Fibroblast of lung (primary cell): ENCODE results near the gene WDR41. TPM values are rescaled to one million over a fixed set of nuclear protein-coding genes. Genes with fewer than 3 reads are reported as not detected.
"Not testable (repeated sequence)": the region's sequence is repeated elsewhere in the genome, so short reads cannot be mapped to it uniquely, and the experiment has no call there.

Source experiments
- DNase-seq, 2 donors: peaks; one replicate each; pipeline versions ENCODE4 v3.0.0 to v3.0.0-alpha.2; 2010; ENCODE audit warnings: low read depth in 2 of 2
- H2AFZ ChIP-seq: 2 replicates; pipeline ENCODE4 v1.5.1; 2012; ENCODE audit warnings: low read length, control low read depth, inconsistent platforms
- H3K27ac ChIP-seq: 2 replicates; pipeline ENCODE4 v1.5.1; 2011; ENCODE audit warnings: low read length, control low read depth; ENCODE audit not compliant: insufficient read depth
- H3K27me3 ChIP-seq: 2 replicates; pipeline ENCODE4 v1.5.1; 2011; ENCODE audit warnings: mild to moderate bottlenecking, low read length; ENCODE audit not compliant: control insufficient read depth, insufficient read depth
- H3K36me3 ChIP-seq: 2 replicates; pipeline ENCODE4 v1.5.1; 2011; ENCODE audit warnings: low read length; ENCODE audit not compliant: control insufficient read depth, insufficient read depth
- H3K4me1 ChIP-seq: 2 replicates; pipeline ENCODE4 v1.5.1; 2011; ENCODE audit warnings: low read length; ENCODE audit not compliant: control insufficient read depth, insufficient read depth; ENCODE audit errors: extremely low read depth
- H3K4me2 ChIP-seq: 2 replicates; pipeline ENCODE4 v1.5.1; 2011; ENCODE audit warnings: low read length, control low read depth; ENCODE audit not compliant: insufficient read depth; ENCODE audit errors: extremely low read depth
- H3K4me3 ChIP-seq, 4 experiments: fragments of 200-600 bp in 1 of 4; sonication (generic) in 1 of 4; replicated peaks in 1 of 4; 2 replicates each; pipeline ENCODE4 v1.5.1; 2011 to 2016; ENCODE audit warnings: low read length in 4 of 4, low read depth in 3 of 4, mild to moderate bottlenecking in 3 of 4, control low read depth in 2 of 4, inconsistent platforms in 1 of 4, mixed read lengths in 1 of 4; ENCODE audit not compliant: insufficient read depth in 1 of 4; ENCODE audit errors: control extremely low read depth in 1 of 4
- H3K79me2 ChIP-seq: 2 replicates; pipeline ENCODE4 v1.5.1; 2012; ENCODE audit warnings: mild to moderate bottlenecking, low read length, inconsistent platforms; ENCODE audit not compliant: control insufficient read depth, insufficient read depth
- H3K9ac ChIP-seq: 2 replicates; pipeline ENCODE4 v1.5.1; 2011; ENCODE audit warnings: mild to moderate bottlenecking, low read length, control low read depth; ENCODE audit not compliant: insufficient read depth
- H3K9me3 ChIP-seq: 2 replicates; pipeline ENCODE4 v1.5.1; 2012; ENCODE audit warnings: low read depth, low read length; ENCODE audit not compliant: control insufficient read depth, insufficient read depth
- H4K20me1 ChIP-seq: 2 replicates; pipeline ENCODE4 v1.5.1; 2011; ENCODE audit warnings: low read length; ENCODE audit not compliant: control insufficient read depth, insufficient read depth; ENCODE audit errors: extremely low read depth
- EZH2 ChIP-seq: IDR thresholded peaks from 2 replicates; pipeline ENCODE4 v1.5.1; 2012; ENCODE audit warnings: low read length, control low read depth, mild to moderate bottlenecking; ENCODE audit errors: missing control alignments
- polyA plus RNA-seq, 2 donors: library from polyadenylated mRNA; depleted of rRNA in 1 of 2; stranded (reverse) in 1 of 2; unstranded in 1 of 2; fragments of >200 nt; gene quantifications; 2 replicates each; pipeline ENCODE4 v1.2.1, GENCODE V29; 2011 to 2012; ENCODE audit warnings: missing spikeins in 1 of 2
- total RNA-seq: library from RNA; depleted of rRNA; stranded (reverse); fragments of >200 nt; gene quantifications from 2 replicates; pipeline ENCODE4 v1.2.1, GENCODE V29; 2014
- TF ChIP-seq, protein P1 (sequence below), 2 donors: IDR thresholded peaks in 1 of 2; conservative IDR thresholded peaks in 1 of 2; 1 replicate in 1 of 2; 2 replicates in 1 of 2; pipeline ENCODE4 v1.5.1; 2011 to 2012; ENCODE audit warnings: low read length in 2 of 2, control low read depth in 1 of 2, inconsistent platforms in 1 of 2, low read depth in 1 of 2, mild to moderate bottlenecking in 1 of 2

The WDR41 gene
- total and polyA plus RNA-seq, 2 donors (not counting 1 experiment from before 2014, with no cell fraction given), result 116 to 161 TPM

GRCh38 chr5:77486344-77486962, 5.7 kb downstream of the WDR41 start:
- H3K36me3 ChIP-seq, result peaks cover 2% of the 10 kb centered on the region
- peak in 1 of 2 donors; percentile 80 for DNase-seq
- TF ChIP-seq EZH2, result no peak
- TF ChIP-seq, protein P1, sequence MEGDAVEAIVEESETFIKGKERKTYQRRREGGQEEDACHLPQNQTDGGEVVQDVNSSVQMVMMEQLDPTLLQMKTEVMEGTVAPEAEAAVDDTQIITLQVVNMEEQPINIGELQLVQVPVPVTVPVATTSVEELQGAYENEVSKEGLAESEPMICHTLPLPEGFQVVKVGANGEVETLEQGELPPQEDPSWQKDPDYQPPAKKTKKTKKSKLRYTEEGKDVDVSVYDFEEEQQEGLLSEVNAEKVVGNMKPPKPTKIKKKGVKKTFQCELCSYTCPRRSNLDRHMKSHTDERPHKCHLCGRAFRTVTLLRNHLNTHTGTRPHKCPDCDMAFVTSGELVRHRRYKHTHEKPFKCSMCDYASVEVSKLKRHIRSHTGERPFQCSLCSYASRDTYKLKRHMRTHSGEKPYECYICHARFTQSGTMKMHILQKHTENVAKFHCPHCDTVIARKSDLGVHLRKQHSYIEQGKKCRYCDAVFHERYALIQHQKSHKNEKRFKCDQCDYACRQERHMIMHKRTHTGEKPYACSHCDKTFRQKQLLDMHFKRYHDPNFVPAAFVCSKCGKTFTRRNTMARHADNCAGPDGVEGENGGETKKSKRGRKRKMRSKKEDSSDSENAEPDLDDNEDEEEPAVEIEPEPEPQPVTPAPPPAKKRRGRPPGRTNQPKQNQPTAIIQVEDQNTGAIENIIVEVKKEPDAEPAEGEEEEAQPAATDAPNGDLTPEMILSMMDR (conservative IDR thresholded peaks at IDR 0.05 in 1 of 2, IDR thresholded peaks at IDR 0.05 in 1 of 2; ENCODE audit: low read depth in 1 of 2, low read length in 2 of 2), result no peak
- H2AFZ ChIP-seq, result no peak overlapping the region
- no peak overlapping the region for H3K27ac ChIP-seq
- no peaks in the 10 kb centered on the region for H4K20me1 ChIP-seq
- peaks cover 26% of the 10 kb centered on the region for H3K79me2 ChIP-seq
- H3K27me3 ChIP-seq, result no peaks in the 10 kb centered on the region
- H3K4me2 ChIP-seq, result no peak overlapping the region
- H3K4me3 ChIP-seq, result no peak overlapping the region
- H3K4me1 ChIP-seq, result no peaks in the 10 kb centered on the region
- no peak overlapping the region for H3K9ac ChIP-seq
- no peaks in the 10 kb centered on the region for H3K9me3 ChIP-seq

- no peak overlapping the region for H3K4me2 ChIP-seq
- no peak for TF ChIP-seq EZH2
- TF ChIP-seq, protein P1 (conservative IDR thresholded peaks at IDR 0.05 in 1 of 2, IDR thresholded peaks at IDR 0.05 in 1 of 2; ENCODE audit: low read depth in 1 of 2, low read length in 2 of 2), result no peak
- peaks cover 2% of the 10 kb centered on the region for H3K36me3 ChIP-seq
- no peak for DNase-seq
- no peaks in the 10 kb centered on the region for H3K4me1 ChIP-seq
- H3K27me3 ChIP-seq, result no peaks in the 10 kb centered on the region
- no peak overlapping the region for H3K27ac ChIP-seq
- no peak overlapping the region for H2AFZ ChIP-seq
- H3K9me3 ChIP-seq, result no peaks in the 10 kb centered on the region
- no peak overlapping the region for H3K9ac ChIP-seq
- no peaks in the 10 kb centered on the region for H4K20me1 ChIP-seq
- peaks cover 7% of the 10 kb centered on the region for H3K79me2 ChIP-seq
- H3K4me3 ChIP-seq, result no peak overlapping the region
Observed at GRCh38 chr5:77483682-77484081, 8.4 kb downstream of the WDR41 start.

- H3K36me3 ChIP-seq, H3K9me3 ChIP-seq, H3K4me3 ChIP-seq, H3K27me3 ChIP-seq, H3K79me2 ChIP-seq, H3K4me2 ChIP-seq, H3K9ac ChIP-seq, DNase-seq, H3K4me1 ChIP-seq, H3K27ac ChIP-seq, H4K20me1 ChIP-seq, H2AFZ ChIP-seq: not testable (repeated sequence)
Observed at GRCh38 chr5:77475041-77475440, 17.1 kb downstream of the WDR41 start.

- H3K27me3 ChIP-seq, H3K4me2 ChIP-seq, H3K79me2 ChIP-seq, DNase-seq, H3K4me1 ChIP-seq, H3K9me3 ChIP-seq, H3K27ac ChIP-seq, H3K36me3 ChIP-seq, H2AFZ ChIP-seq, H3K4me3 ChIP-seq, H4K20me1 ChIP-seq, H3K9ac ChIP-seq: not testable (repeated sequence)
Observed at GRCh38 chr5:77468875-77469274, 23.2 kb downstream of the WDR41 start.
